ENCODE data around the gene SSBP4. TPM values are rescaled to one million over a fixed set of nuclear protein-coding genes. Genes with fewer than 3 reads are reported as not detected.

Gene SSBP4
- total RNA-seq, 4 donors from 2014 or later = 29.9 to 62.9 (median 43.7) TPM

DNA sequence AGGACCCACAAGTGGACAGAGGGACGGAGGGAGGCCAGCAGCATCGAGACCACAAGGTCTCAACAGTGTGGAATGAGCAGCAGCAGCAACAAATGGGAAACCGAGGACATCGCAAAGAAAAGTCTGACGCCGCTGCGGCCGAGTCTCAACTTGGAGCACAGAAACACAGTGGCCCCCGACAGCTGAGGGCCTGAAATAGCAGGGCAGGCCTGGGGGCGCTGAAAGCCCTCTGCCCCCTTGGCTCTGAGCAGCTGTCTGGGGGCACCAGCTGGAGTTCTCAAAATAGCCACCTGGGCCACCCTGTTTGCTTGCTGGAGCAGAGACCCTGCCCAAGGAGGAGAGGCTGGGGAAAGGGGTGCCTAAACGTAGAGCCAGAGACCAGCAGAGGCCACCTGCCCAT, 24.6 kb downstream of the SSBP4 start:
- ATAC-seq (ENCODE audit: low FRiP score) = no peak
- DNase-seq (ENCODE audit: low spot score) = no peak
- TF ChIP-seq, protein P1, sequence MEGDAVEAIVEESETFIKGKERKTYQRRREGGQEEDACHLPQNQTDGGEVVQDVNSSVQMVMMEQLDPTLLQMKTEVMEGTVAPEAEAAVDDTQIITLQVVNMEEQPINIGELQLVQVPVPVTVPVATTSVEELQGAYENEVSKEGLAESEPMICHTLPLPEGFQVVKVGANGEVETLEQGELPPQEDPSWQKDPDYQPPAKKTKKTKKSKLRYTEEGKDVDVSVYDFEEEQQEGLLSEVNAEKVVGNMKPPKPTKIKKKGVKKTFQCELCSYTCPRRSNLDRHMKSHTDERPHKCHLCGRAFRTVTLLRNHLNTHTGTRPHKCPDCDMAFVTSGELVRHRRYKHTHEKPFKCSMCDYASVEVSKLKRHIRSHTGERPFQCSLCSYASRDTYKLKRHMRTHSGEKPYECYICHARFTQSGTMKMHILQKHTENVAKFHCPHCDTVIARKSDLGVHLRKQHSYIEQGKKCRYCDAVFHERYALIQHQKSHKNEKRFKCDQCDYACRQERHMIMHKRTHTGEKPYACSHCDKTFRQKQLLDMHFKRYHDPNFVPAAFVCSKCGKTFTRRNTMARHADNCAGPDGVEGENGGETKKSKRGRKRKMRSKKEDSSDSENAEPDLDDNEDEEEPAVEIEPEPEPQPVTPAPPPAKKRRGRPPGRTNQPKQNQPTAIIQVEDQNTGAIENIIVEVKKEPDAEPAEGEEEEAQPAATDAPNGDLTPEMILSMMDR (IDR thresholded peaks at IDR 0.05) = no peak

DNA sequence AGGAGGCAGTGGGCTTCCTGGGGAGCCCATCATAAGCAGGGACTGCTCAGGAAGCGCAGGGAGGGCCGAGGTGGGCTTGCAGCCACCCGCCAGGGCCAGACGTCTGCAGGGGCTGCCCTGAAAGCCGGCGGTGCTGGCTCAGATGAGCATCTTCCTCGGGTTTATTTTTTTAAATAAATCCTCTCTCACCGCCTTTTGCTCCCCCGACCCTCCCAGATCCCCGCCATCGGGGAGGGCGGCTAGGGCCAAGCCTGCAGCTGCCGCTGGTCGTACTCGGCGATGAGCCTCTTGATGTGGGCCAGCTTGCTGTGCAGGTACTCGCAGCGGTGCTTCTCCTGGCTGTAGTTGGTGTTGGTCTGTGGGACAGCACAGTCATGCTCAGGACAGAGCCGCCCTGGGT, 25.3 kb downstream of the SSBP4 start:
- no peak for DNase-seq (ENCODE audit: low spot score)
- TF ChIP-seq, protein P1 (IDR thresholded peaks at IDR 0.05) = no peak
- no peak for ATAC-seq (ENCODE audit: low FRiP score)

GRCh38 chr19:18445262-18445948, 26.2 kb downstream of the SSBP4 start:
- no peak for DNase-seq (ENCODE audit: low spot score)
- no peak for ATAC-seq (ENCODE audit: low FRiP score)
- TF ChIP-seq, protein P1 (IDR thresholded peaks at IDR 0.05) = no peak

- no peak for DNase-seq (ENCODE audit: low spot score)
- no peak for ATAC-seq (ENCODE audit: low FRiP score)
- TF ChIP-seq, protein P1 (IDR thresholded peaks at IDR 0.05) = no peak
Observed at GRCh38 chr19:18446145-18446810, 27.1 kb downstream of the SSBP4 start.

DNA sequence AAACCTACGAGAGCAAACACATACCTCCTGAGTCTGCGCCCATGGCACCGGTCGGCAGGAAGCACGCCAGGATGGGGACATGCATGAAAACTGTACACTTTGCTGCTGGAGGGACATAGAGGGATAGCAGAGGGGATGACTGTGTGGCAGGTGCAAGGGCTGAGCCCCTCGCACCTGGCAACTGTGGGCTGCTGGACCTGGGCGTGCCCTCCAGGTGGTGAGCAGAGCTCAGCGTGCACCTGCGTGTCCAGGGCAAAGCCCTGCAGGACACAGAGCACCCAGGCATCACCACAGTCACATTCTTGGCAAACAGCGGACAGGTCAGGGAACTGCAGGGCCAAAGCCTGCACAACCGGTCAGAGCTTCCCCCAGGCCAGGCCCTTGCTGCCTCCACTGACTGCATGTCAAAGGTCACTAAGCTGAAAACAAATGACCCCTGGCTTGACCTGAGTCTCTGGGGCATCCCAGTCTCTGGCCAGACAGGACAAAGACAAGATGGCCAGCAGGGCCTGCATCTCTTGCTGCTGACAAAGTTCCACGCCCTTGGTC, 27.7 kb downstream of the SSBP4 start:
- TF ChIP-seq, protein P1 (IDR thresholded peaks at IDR 0.05) = no peak
- no peak for ATAC-seq (ENCODE audit: low FRiP score)
- DNase-seq (ENCODE audit: low spot score) = no peak

DNA sequence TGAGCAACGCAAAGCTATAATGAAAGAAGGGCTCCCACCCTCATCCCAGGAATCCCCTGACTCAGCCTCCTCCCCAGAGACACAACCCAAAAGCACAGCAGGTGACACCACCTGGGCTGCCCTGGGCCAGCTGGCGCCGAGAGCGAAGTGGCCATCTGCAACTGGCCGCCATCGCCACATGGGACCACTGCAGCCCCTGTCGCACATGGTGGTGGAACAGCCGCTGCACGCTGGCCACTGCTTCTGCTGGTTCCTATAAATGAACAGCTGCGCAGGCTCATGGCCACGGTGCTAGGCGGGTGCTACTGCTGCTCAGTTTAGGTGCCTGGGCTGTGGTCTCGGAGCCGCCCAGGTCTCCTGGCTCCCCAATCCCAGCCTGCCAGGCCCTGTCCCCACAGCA, 30.4 kb downstream of the SSBP4 start:
- no peak for DNase-seq (ENCODE audit: low spot score)
- TF ChIP-seq, protein P1 (IDR thresholded peaks at IDR 0.05) = no peak
- no peak for ATAC-seq (ENCODE audit: low FRiP score)

Data from omental fat pad (tissue), 4 donors.